Measurements from ENCODE around the gene PLAAT1.

The PLAAT1 gene

GRCh38 chr3:193240850-193241706, at the start of gene PLAAT1:
PLAAT1 (plus strand) TSS chr3:193241222; CDS start chr3:193255651, 14,429 bp downstream.
- DNase-seq = no peak

- DNase-seq = no peak
Observed at GRCh38 chr3:193194371-193194770, 46.7 kb upstream of the PLAAT1 start.

GRCh38 chr3:193196746-193197145, 44.3 kb upstream of the PLAAT1 start:
- DNase-seq = no peak

GRCh38 chr3:193207290-193208273, 33.4 kb upstream of the PLAAT1 start:
- DNase-seq = no peak

- DNase-seq = no peak
Observed at GRCh38 chr3:193210618-193211017, 30.4 kb upstream of the PLAAT1 start.

GRCh38 chr3:193211173-193211572, 29.8 kb upstream of the PLAAT1 start:
- DNase-seq = no peak

GRCh38 chr3:193211984-193212383, 29.0 kb upstream of the PLAAT1 start:
- DNase-seq = no peak

GRCh38 chr3:193212844-193213243, 28.2 kb upstream of the PLAAT1 start:
- DNase-seq = no peak

GRCh38 chr3:193214445-193214844, 26.6 kb upstream of the PLAAT1 start:
- DNase-seq = no peak

GRCh38 chr3:193225302-193226125, 15.5 kb upstream of the PLAAT1 start:
- no peak for DNase-seq

GRCh38 chr3:193228206-193228605, 12.8 kb upstream of the PLAAT1 start:
- no peak for DNase-seq

- no peak for DNase-seq
Observed at GRCh38 chr3:193229851-193230420, 11.1 kb upstream of the PLAAT1 start.

GRCh38 chr3:193230610-193231009, 10.4 kb upstream of the PLAAT1 start:
- DNase-seq = no peak

GRCh38 chr3:193231201-193231600, 9.8 kb upstream of the PLAAT1 start:
- DNase-seq = no peak

- no peak for DNase-seq
Observed at GRCh38 chr3:193236599-193236998, 4.4 kb upstream of the PLAAT1 start.

- no peak for DNase-seq
Observed at GRCh38 chr3:193237030-193237429, 4.0 kb upstream of the PLAAT1 start.

- no peak for DNase-seq
Observed at GRCh38 chr3:193240436-193240849, 579 bp upstream of the PLAAT1 start.

GRCh38 chr3:193241716-193242115, 694 bp downstream of the PLAAT1 start:
- no peak for DNase-seq

- no peak for DNase-seq
Observed at GRCh38 chr3:193243571-193243970, 2.5 kb downstream of the PLAAT1 start.

GRCh38 chr3:193248848-193249468, 7.9 kb downstream of the PLAAT1 start:
- no peak for DNase-seq

- no peak for DNase-seq
Observed at GRCh38 chr3:193250492-193250891, 9.5 kb downstream of the PLAAT1 start.

Data from HCEC 1CT (cell line).